Measurements from ENCODE around the gene ZNF778.

ZNF778 gene

GRCh38 chr16:89217388-89218191 lies at the start of gene ZNF778:
ZNF778 (plus strand) TSS chr16:89217703; CDS start chr16:89221128, 3,425 bp downstream.
- DNase-seq = peak; percentile 80

GRCh38 chr16:89168381-89169189 lies 48.9 kb upstream of the ZNF778 start:
- DNase-seq = no peak

GRCh38 chr16:89169778-89170177 lies 47.7 kb upstream of the ZNF778 start:
- DNase-seq = no peak

- no peak for DNase-seq
Observed at GRCh38 chr16:89170346-89171215, 46.9 kb upstream of the ZNF778 start.

GRCh38 chr16:89171216-89172170 lies 46.0 kb upstream of the ZNF778 start, which contains the start of gene CDH15:
CDH15 (plus strand) TSS chr16:89171748; CDS start chr16:89171832, 84 bp downstream.
- DNase-seq = peak; percentile 78

- DNase-seq = no peak
Observed at GRCh38 chr16:89172171-89172527, 45.4 kb upstream of the ZNF778 start.

GRCh38 chr16:89172528-89173173 lies 44.9 kb upstream of the ZNF778 start:
- no peak for DNase-seq

- no peak for DNase-seq
Observed at GRCh38 chr16:89173174-89173921, 44.2 kb upstream of the ZNF778 start.

- DNase-seq = no peak
Observed at GRCh38 chr16:89174055-89174827, 43.3 kb upstream of the ZNF778 start.

- no peak for DNase-seq
Observed at GRCh38 chr16:89174877-89175276, 42.6 kb upstream of the ZNF778 start.

GRCh38 chr16:89175280-89176146 lies 42.0 kb upstream of the ZNF778 start:
- DNase-seq = no peak

GRCh38 chr16:89176147-89176690 lies 41.3 kb upstream of the ZNF778 start:
- no peak for DNase-seq

- DNase-seq = no peak
Observed at GRCh38 chr16:89176717-89177116, 40.8 kb upstream of the ZNF778 start.

- no peak for DNase-seq
Observed at GRCh38 chr16:89177501-89177900, 40.0 kb upstream of the ZNF778 start.

GRCh38 chr16:89178453-89179147 lies 38.9 kb upstream of the ZNF778 start:
- no peak for DNase-seq

GRCh38 chr16:89179148-89179484 lies 38.4 kb upstream of the ZNF778 start:
- no peak for DNase-seq

- DNase-seq = no peak
Observed at GRCh38 chr16:89179656-89180315, 37.7 kb upstream of the ZNF778 start.
